ENCODE measurements around the gene SCFD2.
A peak's percentile ranks its signal among the peaks of the same experiment; 100 is the strongest.
"Not testable (repeated sequence)": the region's sequence is repeated elsewhere in the genome, so short reads cannot be mapped to it uniquely, and the experiment has no call there.

SCFD2 gene

GRCh38 chr4:53365486-53366300, at the start of gene SCFD2:
Gene SCFD2 (minus strand): TSS chr4:53366061.
- DNase-seq (ENCODE audit: low read depth in 4 of 4, low spot score in 1 of 4): peak; percentile 91 to 98 (median 94)

GRCh38 chr4:53409479-53409878, 43.6 kb upstream of the SCFD2 start:
- DNase-seq (ENCODE audit: low read depth in 4 of 4, low spot score in 1 of 4): not testable (repeated sequence)

- no peak for DNase-seq (ENCODE audit: low read depth in 4 of 4, low spot score in 1 of 4)
Observed at GRCh38 chr4:53380221-53380620, 14.4 kb upstream of the SCFD2 start.

GRCh38 chr4:53378171-53378482, 12.3 kb upstream of the SCFD2 start:
- DNase-seq (ENCODE audit: low read depth in 4 of 4, low spot score in 1 of 4): no peak

GRCh38 chr4:53377319-53378170, 11.7 kb upstream of the SCFD2 start, which contains the start of gene FIP1L1:
Gene FIP1L1 (plus strand): TSS chr4:53377641. CDS start chr4:53377839, 198 bp downstream.
- DNase-seq (ENCODE audit: low read depth in 4 of 4, low spot score in 1 of 4): peak; percentile 88 to 95 (median 92)

- no peak for DNase-seq (ENCODE audit: low read depth in 4 of 4, low spot score in 1 of 4)
Observed at GRCh38 chr4:53376900-53377299, 11.0 kb upstream of the SCFD2 start.

- DNase-seq (ENCODE audit: low read depth in 4 of 4, low spot score in 1 of 4): no peak
Observed at GRCh38 chr4:53374777-53375258, 9.0 kb upstream of the SCFD2 start.

- DNase-seq (ENCODE audit: low read depth in 4 of 4, low spot score in 1 of 4): no peak
Observed at GRCh38 chr4:53371843-53372521, 6.1 kb upstream of the SCFD2 start.

- DNase-seq (ENCODE audit: low read depth in 4 of 4, low spot score in 1 of 4): no peak
Observed at GRCh38 chr4:53371049-53371448, 5.2 kb upstream of the SCFD2 start.

GRCh38 chr4:53367721-53368120, 1.9 kb upstream of the SCFD2 start:
- no peak for DNase-seq (ENCODE audit: low read depth in 4 of 4, low spot score in 1 of 4)

GRCh38 chr4:53366301-53366716, 448 bp upstream of the SCFD2 start:
- DNase-seq (ENCODE audit: low read depth in 4 of 4, low spot score in 1 of 4): no peak

- no peak for DNase-seq (ENCODE audit: low read depth in 4 of 4, low spot score in 1 of 4)
Observed at GRCh38 chr4:53365121-53365485, 758 bp downstream of the SCFD2 start.

GRCh38 chr4:53364624-53365023, 1.2 kb downstream of the SCFD2 start:
- DNase-seq (ENCODE audit: low read depth in 4 of 4, low spot score in 1 of 4): no peak

- no peak for DNase-seq (ENCODE audit: low read depth in 4 of 4, low spot score in 1 of 4)
Observed at GRCh38 chr4:53362093-53362492, 3.8 kb downstream of the SCFD2 start.

- no peak for DNase-seq (ENCODE audit: low read depth in 4 of 4, low spot score in 1 of 4)
Observed at GRCh38 chr4:53361451-53361850, 4.4 kb downstream of the SCFD2 start.

- no peak for DNase-seq (ENCODE audit: low read depth in 4 of 4, low spot score in 1 of 4)
Observed at GRCh38 chr4:53355930-53356521, 9.8 kb downstream of the SCFD2 start.

- no peak for DNase-seq (ENCODE audit: low read depth in 4 of 4, low spot score in 1 of 4)
Observed at GRCh38 chr4:53354012-53354722, 11.7 kb downstream of the SCFD2 start.

- DNase-seq (ENCODE audit: low read depth in 4 of 4, low spot score in 1 of 4): no peak
Observed at GRCh38 chr4:53349091-53349491, 16.8 kb downstream of the SCFD2 start.

- DNase-seq (ENCODE audit: low read depth in 4 of 4, low spot score in 1 of 4): no peak
Observed at GRCh38 chr4:53348046-53348445, 17.8 kb downstream of the SCFD2 start.

Measured in stimulated activated CD4-positive, alpha-beta T cell treated with anti-CD3 and anti-CD28 coated beads, Interleukin-1b, Interleukin-23, amount 100 ng/mL, for 24 hours (primary cell).